ENCODE measurements around the gene ALX3. TPM values are rescaled to one million over a fixed set of nuclear protein-coding genes. Genes with fewer than 3 reads are reported as not detected.
"Not testable (repeated sequence)": the region's sequence is repeated elsewhere in the genome, so short reads cannot be mapped to it uniquely, and the experiment has no call there.

Gene ALX3
- total RNA-seq, 2 donors from 2014 or later = not detected

- Mint-ChIP-seq H3K9me3 (no peaks in the 10 kb centered on the region), H3K27me3 (peaks cover 38 to 54% of the 10 kb centered on the region in 2 donors), H3K36me3 (no peaks in the 10 kb centered on the region), H3K4me3 (peak overlapping the region; percentile 83), H3K4me1 (ENCODE audit: low read depth in 2 of 2) (peaks cover 8 to 25% of the 10 kb centered on the region in 2 donors), H3K27ac (no peak overlapping the region)
- no peak for DNase-seq (ENCODE audit: low spot score)
- peak; percentile 72 to 73 for ATAC-seq
Observed at GRCh38 chr1:110084227-110085078, 14.0 kb upstream of the ALX3 start.

- Mint-ChIP-seq H3K27ac (no peak overlapping the region), H3K27me3 (peaks cover 41 to 60% of the 10 kb centered on the region in 2 donors), H3K4me1 (ENCODE audit: low read depth in 2 of 2) (peaks cover 8 to 25% of the 10 kb centered on the region in 2 donors), H3K9me3 (no peaks in the 10 kb centered on the region), H3K36me3 (no peaks in the 10 kb centered on the region), H3K4me3 (peak overlapping the region; percentile 83)
- DNase-seq (ENCODE audit: low spot score) = no peak
- ATAC-seq = no peak
Observed at GRCh38 chr1:110083866-110084226, 13.4 kb upstream of the ALX3 start.

- H3K27me3 Mint-ChIP-seq = peaks cover 46 to 65% of the 10 kb centered on the region in 2 donors
- DNase-seq (ENCODE audit: low spot score) (no peak), ATAC-seq (no peak)
- H3K36me3 Mint-ChIP-seq = no peaks in the 10 kb centered on the region
- peak overlapping the region; percentile 83 for H3K4me3 Mint-ChIP-seq
- H3K4me1 Mint-ChIP-seq (ENCODE audit: low read depth in 2 of 2) = peaks cover 8 to 25% of the 10 kb centered on the region in 2 donors
- no peaks in the 10 kb centered on the region for H3K9me3 Mint-ChIP-seq
- H3K27ac Mint-ChIP-seq = no peak overlapping the region
Observed at GRCh38 chr1:110083061-110083865, 12.8 kb upstream of the ALX3 start.

GRCh38 chr1:110082477-110082876 is 12.0 kb upstream of the ALX3 start:
- no peak for DNase-seq (ENCODE audit: low spot score)
- Mint-ChIP-seq H3K36me3 (no peaks in the 10 kb centered on the region), H3K4me3 (peak overlapping the region; percentile 24), H3K4me1 (ENCODE audit: low read depth in 2 of 2) (peaks cover 8 to 22% of the 10 kb centered on the region in 2 donors), H3K9me3 (no peaks in the 10 kb centered on the region), H3K27me3 (peaks cover 44 to 60% of the 10 kb centered on the region in 2 donors), H3K27ac (no peak overlapping the region)
- no peak for ATAC-seq

- no peaks in the 10 kb centered on the region for H3K36me3 Mint-ChIP-seq
- no peak overlapping the region for H3K27ac Mint-ChIP-seq
- H3K4me1 Mint-ChIP-seq (ENCODE audit: low read depth in 2 of 2) = peaks cover 8 to 22% of the 10 kb centered on the region in 2 donors
- peaks cover 36 to 56% of the 10 kb centered on the region in 2 donors for H3K27me3 Mint-ChIP-seq
- H3K9me3 Mint-ChIP-seq = no peaks in the 10 kb centered on the region
- no peak for DNase-seq (ENCODE audit: low spot score)
- no peak for ATAC-seq
- no peak overlapping the region for H3K4me3 Mint-ChIP-seq
Observed at GRCh38 chr1:110081061-110081460, 10.6 kb upstream of the ALX3 start.

- not testable (repeated sequence) for DNase-seq (ENCODE audit: low spot score); H3K9me3 Mint-ChIP-seq; H3K27ac Mint-ChIP-seq; ATAC-seq; H3K4me3 Mint-ChIP-seq; H3K36me3 Mint-ChIP-seq
- H3K27me3 Mint-ChIP-seq = peaks cover 37 to 52% of the 10 kb centered on the region in 2 donors
- H3K4me1 Mint-ChIP-seq (ENCODE audit: low read depth in 2 of 2) = peaks cover 8 to 16% of the 10 kb centered on the region in 2 donors
Observed at GRCh38 chr1:110079995-110080394, 9.5 kb upstream of the ALX3 start.

GRCh38 chr1:110076789-110077500 is 6.5 kb upstream of the ALX3 start:
- Mint-ChIP-seq H3K4me1 (ENCODE audit: low read depth in 2 of 2) (no peaks in the 10 kb centered on the region), H3K27me3 (peaks cover 39 to 44% of the 10 kb centered on the region in 2 donors), H3K27ac (no peak overlapping the region), H3K36me3 (no peaks in the 10 kb centered on the region), H3K4me3 (no peak overlapping the region), H3K9me3 (no peaks in the 10 kb centered on the region)
- ATAC-seq = no peak
- no peak for DNase-seq (ENCODE audit: low spot score)

GRCh38 chr1:110074166-110074565 is 3.7 kb upstream of the ALX3 start:
- DNase-seq (ENCODE audit: low spot score) (no peak), ATAC-seq (no peak)
- H3K9me3 Mint-ChIP-seq = no peaks in the 10 kb centered on the region
- H3K27me3 Mint-ChIP-seq = peaks cover 48% of the 10 kb centered on the region in 2 donors
- peaks cover 0 to 3% of the 10 kb centered on the region in 2 donors for H3K4me1 Mint-ChIP-seq (ENCODE audit: low read depth in 2 of 2)
- no peaks in the 10 kb centered on the region for H3K36me3 Mint-ChIP-seq
- no peak overlapping the region for H3K4me3 Mint-ChIP-seq
- H3K27ac Mint-ChIP-seq = no peak overlapping the region

GRCh38 chr1:110070282-110070669 is 196 bp downstream of the ALX3 start:
- H3K4me1 Mint-ChIP-seq (ENCODE audit: low read depth in 2 of 2) = peaks cover 7 to 8% of the 10 kb centered on the region in 2 donors
- H3K4me3 Mint-ChIP-seq = no peak overlapping the region
- ATAC-seq (no peak), DNase-seq (ENCODE audit: low spot score) (no peak)
- H3K27ac Mint-ChIP-seq = no peak overlapping the region
- H3K9me3 Mint-ChIP-seq = no peaks in the 10 kb centered on the region
- H3K27me3 Mint-ChIP-seq = peaks cover 46% of the 10 kb centered on the region in 2 donors
- H3K36me3 Mint-ChIP-seq = no peaks in the 10 kb centered on the region

GRCh38 chr1:110069404-110070281 is 829 bp downstream of the ALX3 start:
- peaks cover 7 to 8% of the 10 kb centered on the region in 2 donors for H3K4me1 Mint-ChIP-seq (ENCODE audit: low read depth in 2 of 2)
- H3K36me3 Mint-ChIP-seq = no peaks in the 10 kb centered on the region
- no peak overlapping the region for H3K27ac Mint-ChIP-seq
- no peak overlapping the region for H3K4me3 Mint-ChIP-seq
- H3K9me3 Mint-ChIP-seq = no peaks in the 10 kb centered on the region
- H3K27me3 Mint-ChIP-seq = peaks cover 44% of the 10 kb centered on the region in 2 donors
- DNase-seq (ENCODE audit: low spot score) (no peak), ATAC-seq (no peak)

- no peaks in the 10 kb centered on the region for H3K9me3 Mint-ChIP-seq
- peaks cover 7 to 8% of the 10 kb centered on the region in 2 donors for H3K4me1 Mint-ChIP-seq (ENCODE audit: low read depth in 2 of 2)
- peaks cover 38 to 39% of the 10 kb centered on the region in 2 donors for H3K27me3 Mint-ChIP-seq
- no peak overlapping the region for H3K27ac Mint-ChIP-seq
- ATAC-seq (peak in 1 of 2 donors; percentile 61), DNase-seq (ENCODE audit: low spot score) (no peak)
- no peaks in the 10 kb centered on the region for H3K36me3 Mint-ChIP-seq
- H3K4me3 Mint-ChIP-seq = peak overlapping the region; percentile 78
Observed at GRCh38 chr1:110068646-110069403, 1.6 kb downstream of the ALX3 start.

GRCh38 chr1:110067893-110068645 is 2.4 kb downstream of the ALX3 start:
- Mint-ChIP-seq H3K4me1 (ENCODE audit: low read depth in 2 of 2) (peaks cover 7 to 8% of the 10 kb centered on the region in 2 donors), H3K27ac (no peak overlapping the region), H3K36me3 (no peaks in the 10 kb centered on the region), H3K9me3 (no peaks in the 10 kb centered on the region), H3K27me3 (peaks cover 32 to 39% of the 10 kb centered on the region in 2 donors), H3K4me3 (peak overlapping the region; percentile 78)
- DNase-seq (ENCODE audit: low spot score) (no peak), ATAC-seq (no peak)

All from natural killer cell treated with Interleukin-12 subunit alpha and Interleukin-12 subunit beta and Interleukin-15 and Interleukin-18, amount 100 ng/mL, for 72 hours (primary cell).